HepG2 (cell line): ENCODE data around the gene FGF23.

Source experiments
- FOXJ3 ChIP-seq: sonication (generic); formaldehyde crosslinking; IDR thresholded peaks from 2 replicates; pipeline ENCODE4 v1.4.0; 2020; ENCODE audit warnings: missing genetic modification reagents, mild to moderate bottlenecking, borderline replicate concordance
- SP140L ChIP-seq: sonication (generic); formaldehyde crosslinking; IDR thresholded peaks from 2 replicates; pipeline ENCODE4 v1.4.0; 2020; ENCODE audit warnings: missing genetic modification reagents, borderline replicate concordance
- ZNF101 ChIP-seq: sonication (generic); formaldehyde crosslinking; IDR thresholded peaks from 2 replicates; pipeline ENCODE4 v1.4.0; 2020; ENCODE audit warnings: mild to moderate bottlenecking, low read depth, missing genetic modification reagents, borderline replicate concordance
- ZNF44 ChIP-seq: sonication (generic); formaldehyde crosslinking; IDR thresholded peaks from 2 replicates; pipeline ENCODE4 v1.5.1; 2020; ENCODE audit warnings: mild to moderate bottlenecking, missing genetic modification reagents
- ZNF562 ChIP-seq: sonication (generic); formaldehyde crosslinking; IDR thresholded peaks from 2 replicates; pipeline ENCODE4 v1.8.0; 2022; ENCODE audit warnings: missing genetic modification reagents, borderline replicate concordance
- ZSCAN20 ChIP-seq: sonication (generic); formaldehyde crosslinking; IDR thresholded peaks from 2 replicates; pipeline ENCODE4 v1.4.0; 2020; ENCODE audit warnings: missing genetic modification reagents, mild to moderate bottlenecking, borderline replicate concordance

DNA sequence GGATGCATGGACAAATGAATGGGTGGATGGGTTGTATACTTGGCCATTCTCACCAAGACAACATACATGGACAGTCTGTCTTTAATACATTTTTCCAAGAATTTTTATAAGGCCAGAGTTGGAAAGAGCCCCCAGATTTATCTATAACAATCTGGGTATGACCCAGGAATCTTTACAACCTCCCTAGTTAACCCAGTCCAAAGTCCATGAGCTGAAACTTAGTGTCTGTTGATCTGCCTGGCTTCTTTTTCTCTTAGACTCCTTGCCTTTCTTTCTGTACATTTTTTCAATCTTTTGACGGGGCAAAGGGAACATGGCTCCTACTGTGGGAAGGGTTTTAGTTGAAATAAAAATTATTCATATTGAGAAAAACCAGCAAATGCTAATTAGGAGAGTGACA, 740 bp downstream of the FGF23 start:
- TF ChIP-seq ZNF101 (CRISPR knock-in tag) (no peak), FOXJ3 (CRISPR knock-in tag) (no peak), ZSCAN20 (CRISPR knock-in tag) (no peak), SP140L (no peak), ZNF562 (CRISPR knock-in tag) (no peak), ZNF44 (CRISPR knock-in tag) (no peak)
